Breast epithelium (tissue), 4 donors: ENCODE results near the gene RPS18. TPM values are rescaled to one million over a fixed set of nuclear protein-coding genes. Genes with fewer than 3 reads are reported as not detected.

Source experiments
- DNase-seq, 2 donors: peaks; one replicate each; pipeline ENCODE4 v3.0.0-alpha.2; 2019; ENCODE audit warnings: low spot score in 2 of 2
- H3K27ac ChIP-seq, 2 donors: fragments of 200-600 bp; sonication (generic) in 1 of 2; one replicate each; pipeline ENCODE4 v1.5.1; 2016 to 2019; ENCODE audit warnings: mild to moderate bottlenecking in 1 of 2
- H3K27me3 ChIP-seq, 2 donors: fragments of 200-600 bp; sonication (generic) in 1 of 2; one replicate each; pipeline versions ENCODE4 v1.5.1 to v1.6.0; 2017 to 2019; ENCODE audit warnings: control low read depth in 1 of 2, mild to moderate bottlenecking in 1 of 2
- H3K36me3 ChIP-seq: fragments of 200-600 bp; one replicate; pipeline ENCODE4 v1.5.1; 2019
- H3K4me1 ChIP-seq, 2 donors: fragments of 200-600 bp; sonication (generic); one replicate each; pipeline ENCODE4 v1.5.1; 2016 to 2019; ENCODE audit warnings: control low read depth in 1 of 2
- H3K4me3 ChIP-seq, 3 donors: fragments of 200-600 bp; sonication (generic); 1 replicate in 2 of 3; 2 replicates in 1 of 3; pipeline ENCODE4 v1.5.1; 2016 to 2019; ENCODE audit warnings: mild to moderate bottlenecking in 3 of 3, moderate library complexity in 2 of 3
- H3K9me3 ChIP-seq, 2 donors: fragments of 200-600 bp; sonication (generic) in 1 of 2; one replicate each; pipeline ENCODE4 v1.5.1; 2016 to 2019; ENCODE audit warnings: control low read depth in 1 of 2
- POLR2A ChIP-seq: fragments of 450-650 bp; IDR thresholded peaks from one replicate; pipeline ENCODE4 v1.6.1; 2016; ENCODE audit warnings: antibody characterized with exemption, mild to moderate bottlenecking, moderate library complexity
- POLR2AphosphoS5 ChIP-seq, 3 donors: sonication (generic); formaldehyde crosslinking; IDR thresholded peaks; one replicate each; pipeline ENCODE4 v1.6.1; 2017; ENCODE audit warnings: antibody characterized with exemption in 3 of 3
- intact Hi-C: fragments of 100-400 bp; cut with DNase I; formaldehyde crosslinking; loops from one replicate; pipeline ENCODE4 v1.15.1; 2023; ENCODE audit warnings: low total_unique reads
- total RNA-seq, 3 donors: library from RNA; depleted of rRNA; stranded (reverse); fragments of >200 nt; gene quantifications; one replicate each; pipeline ENCODE4 v1.1.0, GENCODE V29; 2016
- TF ChIP-seq, protein P1 (sequence below), 3 donors: fragments of 450-650 bp; IDR thresholded peaks; one replicate each; pipeline ENCODE4 v1.5.1; 2016 to 2017; ENCODE audit warnings: antibody characterized with exemption in 3 of 3, mild to moderate bottlenecking in 3 of 3, moderate library complexity in 3 of 3

RPS18 gene
- total RNA-seq, 3 donors from 2014 or later = 3,121 to 5,317 (median 4,287) TPM

GRCh38 chr6:33276581-33276863, 4.6 kb downstream of the RPS18 start:
- TF ChIP-seq POLR2AphosphoS5 (IDR thresholded peaks at IDR 0.05) (no peak), POLR2A (no peak)
- TF ChIP-seq, protein P1, sequence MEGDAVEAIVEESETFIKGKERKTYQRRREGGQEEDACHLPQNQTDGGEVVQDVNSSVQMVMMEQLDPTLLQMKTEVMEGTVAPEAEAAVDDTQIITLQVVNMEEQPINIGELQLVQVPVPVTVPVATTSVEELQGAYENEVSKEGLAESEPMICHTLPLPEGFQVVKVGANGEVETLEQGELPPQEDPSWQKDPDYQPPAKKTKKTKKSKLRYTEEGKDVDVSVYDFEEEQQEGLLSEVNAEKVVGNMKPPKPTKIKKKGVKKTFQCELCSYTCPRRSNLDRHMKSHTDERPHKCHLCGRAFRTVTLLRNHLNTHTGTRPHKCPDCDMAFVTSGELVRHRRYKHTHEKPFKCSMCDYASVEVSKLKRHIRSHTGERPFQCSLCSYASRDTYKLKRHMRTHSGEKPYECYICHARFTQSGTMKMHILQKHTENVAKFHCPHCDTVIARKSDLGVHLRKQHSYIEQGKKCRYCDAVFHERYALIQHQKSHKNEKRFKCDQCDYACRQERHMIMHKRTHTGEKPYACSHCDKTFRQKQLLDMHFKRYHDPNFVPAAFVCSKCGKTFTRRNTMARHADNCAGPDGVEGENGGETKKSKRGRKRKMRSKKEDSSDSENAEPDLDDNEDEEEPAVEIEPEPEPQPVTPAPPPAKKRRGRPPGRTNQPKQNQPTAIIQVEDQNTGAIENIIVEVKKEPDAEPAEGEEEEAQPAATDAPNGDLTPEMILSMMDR (IDR thresholded peaks at IDR 0.05) = no peak
- intact Hi-C loops = no loop called here
- Histone ChIP-seq H3K36me3 (no peaks in the 10 kb centered on the region), H3K27me3 (no peaks in the 10 kb centered on the region), H3K27ac (peak overlapping the region; percentile 85 to 86), H3K4me3 (peak overlapping the region; percentile 58 to 78 (median 71)), H3K9me3 (no peaks in the 10 kb centered on the region), H3K4me1 (peaks cover 0 to 39% of the 10 kb centered on the region in 2 donors)
- no peak for DNase-seq

DNA sequence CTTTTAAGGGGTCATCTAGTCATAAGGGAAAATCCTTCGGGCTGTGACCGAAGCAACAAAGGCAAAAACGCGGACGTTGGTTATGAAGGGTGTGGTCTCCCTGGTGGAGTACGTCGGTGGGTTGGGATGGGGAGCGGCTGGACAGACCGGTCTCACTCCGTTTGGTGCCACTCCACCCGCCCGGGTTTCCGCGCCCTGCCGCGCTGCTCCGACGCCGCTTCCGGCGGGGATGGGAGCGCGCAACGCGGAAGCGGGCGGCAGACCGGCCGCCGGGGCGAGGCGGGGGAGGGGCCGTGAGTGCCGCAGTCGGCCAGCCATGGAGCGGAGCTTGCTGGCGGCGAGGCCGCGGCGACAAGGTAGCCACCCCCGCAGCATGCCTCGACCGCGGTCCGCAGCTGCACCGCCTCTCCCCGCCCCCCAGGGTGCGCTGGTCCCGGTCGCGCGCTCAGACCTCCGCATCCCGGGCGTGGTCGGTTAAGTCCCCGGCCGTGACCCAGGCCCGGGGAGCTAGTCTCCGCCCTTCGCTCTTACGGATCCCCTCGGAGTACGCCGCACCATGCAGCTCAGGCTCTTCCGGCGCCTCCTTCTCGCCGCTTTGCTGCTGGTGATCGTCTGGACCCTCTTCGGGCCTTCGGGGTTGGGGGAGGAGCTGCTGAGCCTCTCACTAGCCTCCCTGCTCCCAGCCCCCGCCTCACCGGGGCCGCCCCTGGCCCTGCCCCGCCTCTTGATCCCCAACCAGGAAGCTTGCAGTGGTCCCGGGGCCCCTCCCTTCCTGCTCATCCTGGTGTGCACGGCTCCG, 5.2 kb downstream of the RPS18 start, which contains the start of gene B3GALT4:
Gene B3GALT4, plus strand, starts transcription at position 260 of the 799 bp plus-strand sequence. Its CDS starts 297 bp downstream, at position 557.
- Histone ChIP-seq H3K27ac (peak within 1 kb of the TSS; percentile 85 to 86), H3K4me1 (peaks cover 0 to 39% of the 10 kb centered on the region in 2 donors), H3K9me3 (no peaks in the 10 kb centered on the region), H3K27me3 (no peaks in the 10 kb centered on the region), H3K4me3 (peak within 1 kb of the TSS; percentile 58 to 78 (median 71)), H3K36me3 (no peaks in the 10 kb centered on the region)
- TF ChIP-seq POLR2AphosphoS5 (IDR thresholded peaks at IDR 0.05) (peak; percentile 31 to 39 (median 35)), POLR2A (no peak)
- TF ChIP-seq, protein P1 (IDR thresholded peaks at IDR 0.05) = peak; percentile 36 to 54 (median 38)
- DNase-seq = peak; percentile 60 to 78
- intact Hi-C loops = no loop called here

DNA sequence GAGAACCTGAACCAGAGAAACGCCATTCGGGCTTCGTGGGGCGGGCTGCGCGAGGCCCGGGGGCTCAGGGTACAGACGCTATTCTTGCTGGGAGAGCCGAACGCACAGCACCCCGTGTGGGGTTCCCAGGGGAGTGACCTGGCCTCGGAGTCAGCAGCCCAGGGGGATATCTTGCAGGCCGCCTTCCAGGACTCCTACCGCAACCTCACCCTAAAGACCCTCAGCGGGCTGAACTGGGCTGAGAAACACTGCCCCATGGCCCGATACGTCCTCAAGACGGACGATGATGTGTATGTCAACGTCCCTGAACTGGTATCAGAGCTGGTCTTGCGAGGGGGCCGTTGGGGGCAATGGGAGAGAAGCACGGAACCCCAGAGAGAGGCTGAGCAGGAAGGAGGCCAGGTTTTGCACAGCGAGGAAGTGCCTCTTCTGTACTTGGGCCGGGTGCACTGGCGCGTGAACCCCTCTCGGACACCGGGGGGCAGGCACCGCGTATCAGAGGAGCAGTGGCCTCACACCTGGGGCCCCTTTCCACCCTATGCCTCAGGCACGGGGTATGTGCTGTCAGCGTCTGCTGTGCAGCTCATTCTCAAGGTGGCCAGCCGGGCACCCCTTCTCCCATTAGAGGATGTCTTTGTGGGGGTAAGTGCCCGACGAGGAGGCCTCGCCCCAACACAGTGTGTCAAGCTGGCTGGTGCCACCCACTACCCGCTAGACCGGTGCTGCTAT, 6.0 kb downstream of the RPS18 start:
- intact Hi-C loops = no loop called here
- Histone ChIP-seq H3K27ac (peak overlapping the region; percentile 85 to 86), H3K9me3 (no peaks in the 10 kb centered on the region), H3K4me1 (peaks cover 0 to 35% of the 10 kb centered on the region in 2 donors), H3K27me3 (no peaks in the 10 kb centered on the region), H3K36me3 (no peaks in the 10 kb centered on the region), H3K4me3 (peak overlapping the region; percentile 58 to 78 (median 71))
- TF ChIP-seq POLR2AphosphoS5 (IDR thresholded peaks at IDR 0.05) (no peak), POLR2A (no peak)
- TF ChIP-seq, protein P1 (IDR thresholded peaks at IDR 0.05) = no peak
- no peak for DNase-seq

DNA sequence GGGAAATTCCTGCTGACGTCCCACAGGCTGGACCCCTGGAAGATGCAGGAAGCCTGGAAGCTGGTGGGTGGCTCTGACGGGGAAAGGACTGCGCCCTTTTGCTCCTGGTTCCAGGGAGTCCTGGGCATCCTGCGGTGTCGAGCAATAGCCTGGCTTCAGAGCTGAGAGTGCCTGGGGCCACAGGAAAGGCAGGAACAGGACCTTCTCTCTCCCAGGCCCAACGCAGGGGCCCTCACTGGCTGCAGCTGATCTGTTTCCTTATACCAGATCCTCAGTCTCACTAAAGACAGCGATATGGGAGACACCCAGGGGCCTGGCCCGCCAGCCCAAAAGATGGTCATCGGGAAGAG, 6.5 kb downstream of the RPS18 start:
- DNase-seq = no peak
- Histone ChIP-seq H3K27me3 (no peaks in the 10 kb centered on the region), H3K27ac (peak overlapping the region; percentile 85 to 86), H3K9me3 (no peaks in the 10 kb centered on the region), H3K4me1 (peaks cover 0 to 29% of the 10 kb centered on the region in 2 donors), H3K36me3 (no peaks in the 10 kb centered on the region), H3K4me3 (no peak overlapping the region)
- TF ChIP-seq, protein P1 (IDR thresholded peaks at IDR 0.05) = no peak
- TF ChIP-seq POLR2AphosphoS5 (IDR thresholded peaks at IDR 0.05) = no peak
- TF ChIP-seq POLR2A = no peak
- intact Hi-C loops = no loop called here

- TF ChIP-seq, protein P1 (IDR thresholded peaks at IDR 0.05) = no peak
- TF ChIP-seq POLR2A = no peak
- TF ChIP-seq POLR2AphosphoS5 (IDR thresholded peaks at IDR 0.05) = no peak
- no peak overlapping the region for H3K4me3 ChIP-seq
- no peaks in the 10 kb centered on the region for H3K9me3 ChIP-seq
- H3K27me3 ChIP-seq = no peaks in the 10 kb centered on the region
- no peaks in the 10 kb centered on the region for H3K36me3 ChIP-seq
- intact Hi-C loops = no loop called here
- no peak overlapping the region for H3K27ac ChIP-seq
- peaks cover 0 to 26% of the 10 kb centered on the region in 2 donors for H3K4me1 ChIP-seq
- no peak for DNase-seq
Measured at GRCh38 chr6:33278810-33279209, 6.9 kb downstream of the RPS18 start.
